ENCODE data around the gene LACRT. TPM values are rescaled to one million over a fixed set of nuclear protein-coding genes. Genes with fewer than 3 reads are reported as not detected.

Gene LACRT
- total RNA-seq, 1 donor from 2014 or later = not detected

GRCh38 chr12:54625598-54625997 lies 9.1 kb downstream of the LACRT start:
- intact Hi-C loops (cut with micrococcal nuclease) = no loop called here
- Mint-ChIP-seq H3K36me3 (ENCODE audit: low read depth) (no peaks in the 10 kb centered on the region), H3K4me3 (no peak overlapping the region), H3K4me1 (no peaks in the 10 kb centered on the region), H3K27ac (no peak overlapping the region), H3K27me3 (peaks cover 39% of the 10 kb centered on the region), H3K9me3 (peaks cover 12% of the 10 kb centered on the region)
- no peak for DNase-seq

GRCh38 chr12:54624315-54625279 lies 10.1 kb downstream of the LACRT start:
- Mint-ChIP-seq H3K36me3 (ENCODE audit: low read depth) (no peaks in the 10 kb centered on the region), H3K4me1 (no peaks in the 10 kb centered on the region), H3K27me3 (peaks cover 40% of the 10 kb centered on the region), H3K4me3 (no peak overlapping the region), H3K27ac (no peak overlapping the region), H3K9me3 (peaks cover 12% of the 10 kb centered on the region)
- DNase-seq = no peak
- intact Hi-C loops (cut with micrococcal nuclease) = no loop called here

DNA sequence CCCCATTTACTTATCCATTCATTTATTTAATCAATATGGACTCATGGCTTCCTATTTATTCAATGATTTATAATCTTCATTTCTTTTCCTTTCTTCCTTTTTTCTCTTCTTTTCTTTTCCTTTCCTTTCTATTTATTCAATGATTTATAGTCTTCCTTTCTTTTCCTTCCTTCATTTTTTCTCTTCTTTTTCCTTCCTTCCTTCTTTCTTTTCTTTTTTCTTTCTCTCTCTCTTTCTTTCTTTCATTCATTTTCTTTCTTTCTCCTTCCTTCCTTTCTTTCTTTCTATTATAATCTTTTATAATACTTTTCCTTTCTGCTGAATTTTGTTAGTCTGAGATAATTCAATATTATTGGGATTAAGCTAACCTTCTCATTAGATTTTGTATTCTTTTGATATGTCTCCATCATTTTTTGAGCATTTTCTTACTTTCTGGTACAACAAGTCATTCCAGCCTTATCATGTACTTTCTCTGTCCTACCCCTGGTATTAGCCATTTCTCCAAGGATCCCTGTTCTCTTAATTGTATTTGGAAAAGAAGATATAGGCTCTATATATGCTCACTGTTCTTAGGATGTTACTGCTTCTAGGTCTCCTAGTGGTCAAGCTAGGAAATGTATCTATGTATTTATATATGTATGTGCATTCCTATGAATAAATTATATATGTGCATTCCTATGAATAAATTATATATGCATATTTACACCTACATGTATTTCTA lies 12.1 kb downstream of the LACRT start:
- intact Hi-C loops (cut with micrococcal nuclease) = no loop called here
- Mint-ChIP-seq H3K36me3 (ENCODE audit: low read depth) (no peaks in the 10 kb centered on the region), H3K27me3 (peaks cover 52% of the 10 kb centered on the region), H3K9me3 (peaks cover 6% of the 10 kb centered on the region), H3K4me3 (no peak overlapping the region), H3K4me1 (no peaks in the 10 kb centered on the region), H3K27ac (no peak overlapping the region)
- DNase-seq = no peak

- H3K27me3 Mint-ChIP-seq = peaks cover 46% of the 10 kb centered on the region
- no peak overlapping the region for H3K27ac Mint-ChIP-seq
- H3K9me3 Mint-ChIP-seq = no peaks in the 10 kb centered on the region
- no peaks in the 10 kb centered on the region for H3K36me3 Mint-ChIP-seq (ENCODE audit: low read depth)
- no peak overlapping the region for H3K4me3 Mint-ChIP-seq
- DNase-seq = no peak
- no peaks in the 10 kb centered on the region for H3K4me1 Mint-ChIP-seq
- intact Hi-C loops (cut with micrococcal nuclease) = no loop called here
These were observed 17.6 kb downstream of the LACRT start for GRCh38 chr12:54616933-54617680.

DNA sequence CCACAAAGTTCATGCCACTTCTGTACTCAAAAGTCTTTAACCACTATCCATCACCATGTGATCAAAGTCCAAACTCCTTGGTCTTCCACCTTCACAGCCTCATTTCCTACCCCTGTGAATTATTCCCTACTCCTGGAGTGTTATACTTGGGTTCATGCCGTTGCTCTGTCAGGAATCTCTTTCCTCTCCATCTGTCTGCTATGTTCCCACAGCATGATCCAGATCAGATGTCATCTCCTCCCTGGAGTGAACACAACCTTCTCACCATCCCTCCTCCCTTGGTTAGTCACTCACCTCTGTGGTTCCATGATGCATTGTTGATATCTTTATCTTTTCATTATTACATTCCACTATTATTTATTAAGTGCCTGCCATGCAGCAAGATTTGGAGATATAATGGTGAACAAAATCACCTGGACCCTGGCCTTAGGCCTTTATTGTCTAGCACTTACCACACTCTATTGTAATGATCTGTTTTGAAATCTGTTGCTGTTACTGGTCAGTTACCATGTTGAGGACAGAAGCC lies 22.4 kb downstream of the LACRT start:
- H3K9me3 Mint-ChIP-seq = no peaks in the 10 kb centered on the region
- DNase-seq = no peak
- no peaks in the 10 kb centered on the region for H3K4me1 Mint-ChIP-seq
- H3K27me3 Mint-ChIP-seq = peaks cover 41% of the 10 kb centered on the region
- H3K27ac Mint-ChIP-seq = no peak overlapping the region
- intact Hi-C loops (cut with micrococcal nuclease) = no loop called here
- H3K36me3 Mint-ChIP-seq (ENCODE audit: low read depth) = no peaks in the 10 kb centered on the region
- H3K4me3 Mint-ChIP-seq = no peak overlapping the region

DNA sequence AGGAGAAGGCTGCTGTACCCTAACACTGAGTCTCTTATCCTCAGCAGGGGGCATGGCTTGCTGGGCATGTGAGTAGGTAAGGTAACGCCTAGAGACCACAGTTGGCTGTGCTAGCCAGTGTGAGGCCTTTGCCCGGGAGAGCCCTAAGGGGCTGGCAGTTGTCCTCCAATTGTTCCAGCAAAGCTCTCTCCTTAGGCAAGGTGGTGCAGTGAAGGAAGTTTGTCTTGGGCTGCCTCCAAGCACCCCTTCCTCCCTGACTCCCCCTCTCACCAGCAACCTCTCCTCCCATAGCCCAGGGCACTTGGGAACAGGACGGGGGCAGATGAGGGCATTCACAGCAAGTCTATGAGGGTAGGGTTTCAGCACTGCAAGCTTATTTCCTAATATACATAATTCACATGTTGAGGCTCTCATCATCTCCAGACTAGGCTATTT lies 23.0 kb downstream of the LACRT start:
- Mint-ChIP-seq H3K4me3 (no peak overlapping the region), H3K27ac (no peak overlapping the region), H3K9me3 (no peaks in the 10 kb centered on the region), H3K27me3 (peaks cover 37% of the 10 kb centered on the region), H3K36me3 (ENCODE audit: low read depth) (no peaks in the 10 kb centered on the region), H3K4me1 (no peaks in the 10 kb centered on the region)
- intact Hi-C loops (cut with micrococcal nuclease) = no loop called here
- DNase-seq = no peak

- no peak for DNase-seq
- intact Hi-C loops (cut with micrococcal nuclease) = no loop called here
- no peaks in the 10 kb centered on the region for H3K36me3 Mint-ChIP-seq (ENCODE audit: low read depth)
- no peak overlapping the region for H3K4me3 Mint-ChIP-seq
- H3K4me1 Mint-ChIP-seq = no peaks in the 10 kb centered on the region
- H3K27me3 Mint-ChIP-seq = peaks cover 25% of the 10 kb centered on the region
- no peaks in the 10 kb centered on the region for H3K9me3 Mint-ChIP-seq
- peak overlapping the region; percentile 40 for H3K27ac Mint-ChIP-seq
These were observed 25.9 kb downstream of the LACRT start for GRCh38 chr12:54608769-54609168.

DNA sequence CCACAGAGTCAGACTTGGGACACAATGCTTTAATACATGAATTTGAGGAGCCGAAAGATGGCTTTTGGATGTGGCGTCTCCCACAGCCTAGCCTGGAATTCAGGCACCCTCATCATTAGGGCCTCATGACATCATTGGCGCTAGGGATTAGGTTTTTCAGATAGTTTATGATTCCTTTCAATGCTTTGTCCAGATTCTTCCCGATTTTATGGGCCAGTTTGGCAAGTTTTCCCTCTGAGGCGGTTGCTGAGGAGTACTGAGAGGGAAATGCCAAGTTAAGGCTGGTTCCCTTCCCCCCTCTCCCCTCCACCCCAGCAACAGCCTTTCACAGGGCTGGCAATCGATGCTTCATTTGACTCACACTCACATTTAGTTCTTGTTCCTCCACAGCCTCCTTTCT lies 26.5 kb downstream of the LACRT start:
- Mint-ChIP-seq H3K36me3 (ENCODE audit: low read depth) (no peaks in the 10 kb centered on the region), H3K4me3 (no peak overlapping the region), H3K27me3 (peaks cover 25% of the 10 kb centered on the region), H3K4me1 (peaks cover 2% of the 10 kb centered on the region), H3K9me3 (no peaks in the 10 kb centered on the region), H3K27ac (no peak overlapping the region)
- no peak for DNase-seq
- intact Hi-C loops (cut with micrococcal nuclease) = no loop called here

DNA sequence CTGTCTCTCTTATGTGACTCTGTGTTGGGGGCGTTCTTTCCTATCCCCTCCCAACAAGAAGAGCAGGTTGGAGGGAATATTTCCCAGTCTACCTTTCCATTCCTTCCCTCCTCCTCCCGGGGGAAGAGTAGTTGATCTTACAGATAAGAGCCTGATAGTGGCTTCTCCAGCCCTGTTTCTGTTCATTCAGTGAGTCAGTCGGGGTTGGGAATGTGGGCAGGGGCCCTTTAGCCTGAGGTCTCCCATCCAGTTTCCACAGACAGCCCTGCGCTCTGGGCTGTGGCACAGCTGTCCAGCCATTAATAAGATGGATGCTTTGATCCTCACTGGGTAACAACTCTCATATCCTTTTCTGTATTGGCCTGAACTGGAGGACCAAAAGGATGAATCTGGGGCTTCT lies 28.1 kb downstream of the LACRT start:
- peaks cover 20% of the 10 kb centered on the region for H3K27me3 Mint-ChIP-seq
- no peak overlapping the region for H3K4me3 Mint-ChIP-seq
- no peaks in the 10 kb centered on the region for H3K9me3 Mint-ChIP-seq
- H3K27ac Mint-ChIP-seq = no peak overlapping the region
- DNase-seq = no peak
- peaks cover 2% of the 10 kb centered on the region for H3K4me1 Mint-ChIP-seq
- no peaks in the 10 kb centered on the region for H3K36me3 Mint-ChIP-seq (ENCODE audit: low read depth)
- intact Hi-C loops (cut with micrococcal nuclease) = no loop called here

DNA sequence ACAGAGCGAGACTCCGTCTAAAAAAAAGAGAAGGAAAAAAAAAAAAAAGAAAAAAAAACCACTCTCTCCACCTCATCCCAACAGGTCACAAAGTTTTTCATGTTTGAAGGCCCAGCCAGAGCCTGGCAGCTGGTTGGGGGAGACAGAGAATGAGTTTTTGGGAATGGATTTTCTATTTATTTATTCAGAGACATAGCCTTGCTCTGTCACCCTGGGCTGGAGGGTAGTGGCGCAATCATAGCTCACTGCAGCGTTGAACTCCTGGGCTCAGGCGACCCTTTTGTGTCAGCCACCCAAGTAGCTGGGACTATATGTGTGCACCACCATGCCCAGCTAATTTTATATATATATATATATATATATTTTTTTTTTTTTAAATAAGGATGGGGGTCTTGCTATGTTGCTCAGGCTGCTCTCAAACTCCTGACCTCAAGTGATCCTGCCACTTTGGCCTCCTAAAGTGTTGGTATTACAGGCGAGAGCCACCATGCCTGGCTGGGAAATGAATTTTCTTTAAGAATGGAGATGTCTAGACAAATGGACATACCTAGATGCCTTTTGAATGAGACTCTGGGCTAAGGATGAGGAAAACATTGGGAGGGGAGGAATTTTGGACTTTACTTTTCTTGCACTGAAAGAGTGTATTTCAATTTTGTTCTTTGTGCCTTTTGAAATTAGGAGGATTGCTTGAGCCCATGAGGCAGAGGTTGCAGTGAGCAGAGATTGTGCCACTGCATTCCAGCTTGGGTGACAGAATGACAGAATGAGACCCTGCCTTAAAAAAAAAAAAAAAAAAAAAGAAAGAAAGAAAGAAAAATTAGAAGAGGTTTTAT lies 29.3 kb downstream of the LACRT start:
- DNase-seq = no peak
- H3K27ac Mint-ChIP-seq = no peak overlapping the region
- H3K4me1 Mint-ChIP-seq = peaks cover 2% of the 10 kb centered on the region
- H3K36me3 Mint-ChIP-seq (ENCODE audit: low read depth) = no peaks in the 10 kb centered on the region
- peaks cover 18% of the 10 kb centered on the region for H3K27me3 Mint-ChIP-seq
- no peaks in the 10 kb centered on the region for H3K9me3 Mint-ChIP-seq
- intact Hi-C loops (cut with micrococcal nuclease) = no loop called here
- H3K4me3 Mint-ChIP-seq = no peak overlapping the region

GRCh38 chr12:54604436-54604835 lies 30.3 kb downstream of the LACRT start:
- Mint-ChIP-seq H3K4me3 (no peak overlapping the region), H3K27me3 (peaks cover 23% of the 10 kb centered on the region), H3K36me3 (ENCODE audit: low read depth) (no peaks in the 10 kb centered on the region), H3K4me1 (peaks cover 2% of the 10 kb centered on the region), H3K9me3 (no peaks in the 10 kb centered on the region), H3K27ac (no peak overlapping the region)
- no peak for DNase-seq
- intact Hi-C loops (cut with micrococcal nuclease) = no loop called here

DNA sequence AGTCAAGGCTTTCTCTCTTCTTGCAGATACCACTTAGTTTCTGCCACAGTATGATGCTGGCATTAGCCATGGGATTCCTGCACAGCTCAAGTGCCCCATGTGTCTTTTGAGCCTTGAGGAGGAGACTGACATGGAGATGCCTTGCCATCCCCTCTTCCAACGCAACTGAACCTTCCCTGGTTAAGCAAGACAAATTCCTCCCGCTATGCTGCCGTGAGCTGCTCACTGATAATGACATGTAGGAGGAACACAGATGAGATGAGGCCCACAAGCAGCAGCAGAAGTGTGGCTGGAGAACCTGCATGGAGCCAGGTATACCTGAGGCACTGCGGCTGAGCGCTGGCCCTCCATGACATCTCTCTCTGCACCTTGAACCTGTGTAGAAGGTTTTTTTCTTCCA lies 30.8 kb downstream of the LACRT start:
- no peak overlapping the region for H3K4me3 Mint-ChIP-seq
- intact Hi-C loops (cut with micrococcal nuclease) = loop anchor here (1.0 kb wide), 1 partner anchor 469 kb away; no protein-coding TSS in a partner anchor

More for the DNA sequence above, 30.8 kb downstream of the LACRT start:
- DNase-seq = no peak
- no peak overlapping the region for H3K27ac Mint-ChIP-seq
- H3K4me1 Mint-ChIP-seq = peaks cover 2% of the 10 kb centered on the region
- H3K36me3 Mint-ChIP-seq (ENCODE audit: low read depth) = no peaks in the 10 kb centered on the region
- H3K27me3 Mint-ChIP-seq = peaks cover 26% of the 10 kb centered on the region
- H3K9me3 Mint-ChIP-seq = no peaks in the 10 kb centered on the region
